ENCODE measurements around the gene C1orf115.
"Not testable (repeated sequence)": the region's sequence is repeated elsewhere in the genome, so short reads cannot be mapped to it uniquely, and the experiment has no call there.

The C1orf115 gene, protein sequence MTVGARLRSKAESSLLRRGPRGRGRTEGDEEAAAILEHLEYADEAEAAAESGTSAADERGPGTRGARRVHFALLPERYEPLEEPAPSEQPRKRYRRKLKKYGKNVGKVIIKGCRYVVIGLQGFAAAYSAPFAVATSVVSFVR

GRCh38 chr1:220690140-220691052, at the start of gene C1orf115:
Gene C1orf115 (plus strand): TSS chr1:220690363. CDS start chr1:220690403, 40 bp downstream.
- peak; percentile 50 for DNase-seq (ENCODE audit: low read depth)

GRCh38 chr1:220642285-220642684, 47.9 kb upstream of the C1orf115 start:
- DNase-seq (ENCODE audit: low read depth), result no peak

- no peak for DNase-seq (ENCODE audit: low read depth)
Measured at GRCh38 chr1:220652995-220653394, 37.2 kb upstream of the C1orf115 start.

DNA sequence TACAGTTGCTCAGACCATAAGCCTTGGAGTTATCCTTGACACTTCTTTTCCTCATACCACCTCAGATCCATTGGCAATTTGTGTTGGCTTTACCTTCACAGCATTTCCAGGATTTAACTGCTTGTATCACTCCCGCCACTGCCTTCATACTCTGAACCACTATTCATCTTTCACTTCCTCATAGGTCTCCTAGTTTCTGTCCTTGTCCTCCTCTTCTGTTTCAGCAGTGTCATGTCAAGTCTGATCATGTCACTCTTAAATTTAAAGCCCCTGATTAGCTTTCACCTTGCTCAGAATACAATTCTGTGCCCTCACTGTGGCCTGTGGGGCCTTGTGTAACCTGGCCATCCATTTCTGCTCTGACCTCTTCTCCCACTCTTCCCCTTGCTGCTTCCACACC, 34.7 kb upstream of the C1orf115 start:
- DNase-seq (ENCODE audit: low read depth), result no peak

DNA sequence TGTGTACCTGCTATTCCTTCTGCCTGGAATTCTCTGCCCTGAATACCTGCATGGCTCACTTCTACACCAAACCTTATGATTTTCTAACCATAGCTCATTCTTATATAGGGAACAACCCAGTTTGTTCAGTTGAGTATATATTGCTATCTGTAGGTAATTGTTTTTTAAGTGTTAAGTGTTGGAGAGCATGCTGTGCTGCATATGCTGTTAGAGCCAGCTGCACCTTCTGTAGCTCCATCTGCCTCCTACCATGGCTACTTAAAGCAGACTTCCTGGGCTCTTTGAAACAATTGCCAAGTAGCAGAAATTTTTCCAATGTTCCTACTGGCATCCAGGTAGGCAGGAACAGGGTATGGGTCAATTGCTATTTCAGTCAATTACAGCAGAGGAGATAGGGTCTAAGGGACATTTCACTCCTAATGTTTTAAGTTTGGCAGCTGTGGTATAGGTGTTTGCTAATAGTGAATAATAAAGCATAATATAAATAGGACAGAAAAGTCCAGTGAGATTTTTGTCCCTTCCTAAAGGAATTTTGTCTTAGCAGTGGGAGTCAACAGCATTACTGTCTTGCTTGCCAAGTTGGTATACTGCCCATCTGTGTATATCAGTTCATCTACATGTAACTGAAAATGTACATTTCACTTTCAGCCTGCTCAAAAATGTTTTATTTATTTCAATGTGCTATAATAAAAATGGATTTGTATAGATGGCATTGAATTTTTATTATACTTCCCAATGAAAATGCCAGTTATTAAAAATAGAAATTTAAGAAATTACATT, 34.0 kb upstream of the C1orf115 start:
- no peak for DNase-seq (ENCODE audit: low read depth)

GRCh38 chr1:220666349-220666748, 23.8 kb upstream of the C1orf115 start:
- DNase-seq (ENCODE audit: low read depth), result no peak

DNA sequence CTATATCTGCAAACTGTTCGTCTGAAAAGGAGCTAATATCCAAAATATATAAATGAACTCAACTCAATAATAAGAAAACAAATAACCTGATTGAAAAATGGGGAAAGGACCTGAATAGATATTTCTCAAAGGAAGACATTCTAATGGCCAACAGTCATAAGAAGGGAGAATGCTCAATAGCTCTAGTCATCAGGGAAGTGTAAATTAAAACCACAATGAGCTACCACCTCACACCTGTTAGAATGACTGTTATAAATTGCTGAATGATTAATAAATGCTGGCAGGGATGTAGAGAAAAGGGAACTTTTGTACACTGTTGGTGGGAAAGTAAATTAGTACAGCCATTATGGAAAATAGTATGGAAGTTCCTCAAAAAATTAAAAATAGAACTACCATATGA, 21.2 kb upstream of the C1orf115 start:
- DNase-seq (ENCODE audit: low read depth), result no peak

- no peak for DNase-seq (ENCODE audit: low read depth)
Measured at GRCh38 chr1:220670365-220670764, 19.8 kb upstream of the C1orf115 start.

DNA sequence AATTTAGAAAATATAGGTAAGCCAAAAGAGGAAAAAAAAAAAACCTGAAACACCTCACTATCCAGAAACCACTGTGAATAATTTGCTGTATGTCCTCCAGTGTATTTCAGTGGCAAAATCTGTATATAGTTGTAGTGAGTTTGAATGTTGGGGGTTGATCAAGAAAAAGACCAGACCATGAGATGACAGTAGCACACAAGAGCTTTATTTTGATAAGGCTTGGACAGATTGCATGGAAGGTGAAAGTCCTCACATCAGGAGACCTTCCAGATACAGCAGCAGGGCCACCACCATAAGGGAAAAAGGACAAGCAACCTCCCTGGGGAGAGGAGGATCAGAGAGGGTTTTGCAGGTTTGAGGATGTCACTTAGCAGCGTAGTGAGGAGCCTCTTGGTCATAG, 16.2 kb upstream of the C1orf115 start:
- no peak for DNase-seq (ENCODE audit: low read depth)

GRCh38 chr1:220677251-220677650, 12.9 kb upstream of the C1orf115 start:
- DNase-seq (ENCODE audit: low read depth), result no peak

DNA sequence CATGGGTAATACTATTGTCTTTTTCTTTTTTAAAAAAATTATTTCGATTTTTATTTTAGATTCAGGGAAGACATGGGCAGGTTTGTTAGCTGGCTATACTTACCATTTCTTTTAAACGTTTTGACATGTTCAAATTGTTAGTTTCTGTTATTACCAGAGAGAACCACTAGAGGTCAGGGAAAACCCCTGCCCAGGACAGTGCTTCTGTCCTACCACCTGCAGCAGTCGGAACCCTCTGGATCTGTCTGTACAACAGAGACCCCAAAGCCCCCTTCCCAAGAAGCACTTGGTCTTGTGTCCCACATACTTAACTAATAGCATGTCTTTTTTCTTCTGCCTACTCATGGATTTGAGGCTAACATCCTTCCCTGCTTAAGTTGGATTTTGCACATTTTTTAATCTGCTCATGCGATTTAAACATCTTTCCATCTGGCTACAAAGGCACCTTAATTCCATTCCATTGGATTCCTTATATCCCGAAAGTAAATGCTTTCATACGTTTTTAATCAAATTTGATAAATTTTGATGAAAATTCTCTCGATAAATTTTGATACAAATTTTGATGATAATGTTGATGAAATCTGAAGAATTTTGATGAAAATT, 10.0 kb upstream of the C1orf115 start:
- peak; percentile 48 for DNase-seq (ENCODE audit: low read depth)

DNA sequence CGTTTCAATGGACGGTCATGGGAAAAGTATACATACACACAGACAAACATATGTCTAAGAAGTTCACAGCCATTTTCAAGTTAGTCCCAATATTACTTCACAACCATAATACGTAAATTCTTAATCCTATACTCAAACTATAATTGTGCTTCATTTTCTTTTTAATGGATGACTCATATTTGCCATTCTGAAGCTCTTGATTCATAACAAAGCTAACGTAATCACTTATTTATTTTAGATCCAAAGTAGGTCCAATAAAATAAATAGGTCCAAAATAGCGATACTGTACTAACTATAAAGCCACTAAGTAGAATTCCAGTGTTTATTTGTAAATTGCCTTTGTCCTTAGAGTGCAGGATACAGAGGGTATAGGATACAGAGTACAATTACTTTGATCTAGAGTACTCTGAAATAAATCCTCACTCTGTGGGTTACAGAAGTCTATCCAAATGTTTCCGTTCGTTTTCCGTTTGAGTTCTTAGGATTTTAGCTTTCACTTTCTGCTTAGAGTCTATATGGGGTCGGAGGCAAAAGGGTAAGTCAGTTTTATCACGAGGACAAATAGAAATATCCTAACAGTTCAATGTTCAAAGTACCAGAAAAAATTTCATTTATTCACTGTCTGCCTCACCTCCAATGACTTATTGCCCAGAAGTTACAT, 8.8 kb upstream of the C1orf115 start:
- no peak for DNase-seq (ENCODE audit: low read depth)

DNA sequence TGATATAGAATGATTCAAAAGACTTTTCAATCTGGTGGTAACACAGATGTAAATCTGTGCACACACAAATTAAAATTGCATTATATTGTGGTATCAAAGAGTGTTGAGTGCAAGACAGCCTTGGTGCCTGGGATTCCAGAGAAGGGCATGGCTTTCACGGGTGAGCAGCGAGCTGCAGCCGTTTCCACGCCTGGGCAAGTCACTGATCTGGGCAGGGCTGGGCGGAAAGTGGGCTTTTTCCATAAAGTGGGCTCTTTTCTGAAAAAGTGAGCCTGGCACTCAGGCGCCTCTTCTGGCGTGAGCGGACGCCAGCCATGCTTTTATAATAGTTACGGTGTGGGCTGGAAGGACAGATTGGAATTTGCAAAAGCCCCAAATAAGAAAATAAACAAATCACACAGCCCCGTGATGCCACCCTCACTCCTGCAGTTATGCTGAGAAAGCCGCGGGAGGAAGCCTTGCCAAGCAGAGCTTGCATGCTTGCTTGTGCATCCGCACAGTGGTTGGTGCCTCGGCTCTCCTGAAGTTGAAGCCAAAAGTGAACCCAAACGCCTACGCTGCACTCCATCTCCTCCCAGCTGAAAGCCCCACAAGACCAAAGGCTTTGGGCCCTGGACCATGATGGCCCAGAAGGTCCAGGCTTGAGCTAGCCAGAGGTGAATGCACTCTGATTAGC, 7.1 kb upstream of the C1orf115 start:
- no peak for DNase-seq (ENCODE audit: low read depth)

GRCh38 chr1:220683716-220684115, 6.4 kb upstream of the C1orf115 start:
- not testable (repeated sequence) for DNase-seq (ENCODE audit: low read depth)

- no peak for DNase-seq (ENCODE audit: low read depth)
Measured at GRCh38 chr1:220684890-220685289, 5.3 kb upstream of the C1orf115 start.

DNA sequence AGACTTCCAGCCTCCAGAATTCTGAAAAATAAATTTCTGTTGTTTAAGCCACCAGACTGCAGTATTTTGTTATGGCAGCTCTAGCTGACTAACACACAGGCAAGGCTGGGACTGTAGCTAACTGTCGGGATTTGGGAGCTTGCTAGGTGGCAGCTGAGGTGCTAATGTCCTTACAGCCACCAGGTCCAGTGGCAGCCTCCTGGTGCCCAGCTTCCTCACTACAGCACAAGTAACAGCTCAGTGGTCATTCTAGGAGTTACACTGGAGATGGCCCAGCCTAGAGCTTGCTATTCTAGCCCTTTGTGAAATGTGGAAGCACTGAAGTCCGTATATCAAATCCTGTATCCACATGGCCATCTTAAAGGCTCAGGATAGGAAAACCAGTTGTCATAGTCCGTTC, 4.3 kb upstream of the C1orf115 start:
- no peak for DNase-seq (ENCODE audit: low read depth)

DNA sequence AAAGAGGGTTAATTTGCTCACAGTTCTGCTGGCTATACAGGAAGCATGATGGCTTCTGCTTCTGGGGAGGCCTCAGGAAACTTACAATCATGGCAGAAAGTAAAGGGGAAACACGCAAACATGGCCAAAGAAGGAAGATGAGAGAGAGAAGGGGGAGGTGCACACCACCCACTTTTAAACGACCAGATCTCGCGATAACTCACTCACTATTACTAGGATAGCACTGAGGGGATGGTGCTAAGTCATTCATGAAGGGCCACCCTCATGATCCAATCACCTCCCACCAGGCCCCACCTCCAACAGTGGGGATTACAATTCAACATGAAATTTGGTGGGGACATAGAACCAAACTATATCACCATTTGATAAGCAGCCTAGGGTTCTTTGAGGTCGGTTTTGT, 2.4 kb upstream of the C1orf115 start:
- DNase-seq (ENCODE audit: low read depth), result no peak

DNA sequence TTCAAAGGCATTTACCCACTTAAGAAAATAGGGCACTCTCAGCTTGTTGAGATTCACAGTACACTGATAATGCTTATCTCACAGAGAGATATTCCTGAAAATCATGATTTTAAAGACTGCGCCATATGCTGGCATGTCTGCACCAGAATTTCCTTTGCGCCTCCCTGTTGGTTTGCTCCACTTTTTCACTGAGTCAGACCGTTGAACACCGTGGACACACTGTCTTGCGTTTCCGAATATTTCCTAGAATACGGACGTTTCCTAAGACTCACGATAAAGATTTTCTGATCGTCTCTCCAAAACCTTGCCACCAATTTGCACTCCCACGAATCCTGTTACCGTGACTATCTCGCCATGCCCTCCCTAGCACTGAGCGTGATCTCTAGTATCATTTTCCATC, 497 bp upstream of the C1orf115 start:
- no peak for DNase-seq (ENCODE audit: low read depth)

DNA sequence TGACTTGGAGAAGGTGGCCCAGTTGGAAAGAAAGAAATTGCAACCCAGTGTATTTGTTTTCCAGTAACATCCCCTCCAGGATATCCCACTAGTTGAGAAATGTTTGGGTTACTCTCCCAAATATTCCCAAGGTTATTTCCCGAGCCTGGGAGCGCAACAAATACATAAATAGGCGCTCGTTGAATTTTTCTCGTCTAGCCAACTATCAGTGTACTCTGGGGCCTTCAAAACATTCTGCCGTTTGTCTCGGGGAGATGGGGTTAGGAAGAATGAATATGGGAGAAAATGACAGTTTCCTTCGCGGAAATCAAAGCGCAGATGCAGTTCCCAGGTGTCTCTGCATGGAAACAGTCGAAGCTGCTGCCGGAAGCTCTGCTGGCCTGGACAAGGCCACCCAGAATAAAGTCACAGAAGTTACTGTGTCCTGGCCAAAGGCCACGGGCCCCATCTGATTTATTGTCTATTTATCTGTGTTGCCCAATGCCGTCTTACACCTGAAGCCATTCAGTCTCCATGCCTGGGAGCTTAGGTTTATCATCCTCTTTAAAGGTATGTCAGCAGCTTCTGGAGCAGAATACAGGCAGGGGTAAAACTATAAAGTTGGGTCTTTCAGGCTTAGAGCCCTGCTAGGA, 1.0 kb downstream of the C1orf115 start:
- no peak for DNase-seq (ENCODE audit: low read depth)

- peak; percentile 39 for DNase-seq (ENCODE audit: low read depth)
Measured at GRCh38 chr1:220692436-220693228, 2.5 kb downstream of the C1orf115 start.

Data from EH (cell line).